Neural cell (in vitro differentiated cells): Measurements from ENCODE around the gene XPR1.

ENCODE experiments used
- EP300 ChIP-seq: fragments of 450-650 bp; conservative IDR thresholded peaks from 2 replicates; pipeline ENCODE4 v1.6.1; 2014; ENCODE audit warnings: antibody characterized with exemption, mild to moderate bottlenecking, moderate library complexity; ENCODE audit not compliant: poor library complexity, severe bottlenecking
- POLR2AphosphoS5 ChIP-seq: IDR thresholded peaks from 2 replicates; pipeline ENCODE4 v1.6.1; 2012
- TAF1 ChIP-seq: IDR thresholded peaks from 2 replicates; pipeline ENCODE4 v1.6.1; 2012; ENCODE audit warnings: low read depth
- TF ChIP-seq, protein P1 (sequence below): fragments of 450-650 bp; IDR thresholded peaks from 2 replicates; pipeline ENCODE4 v1.5.1; 2014; ENCODE audit warnings: antibody characterized with exemption, mild to moderate bottlenecking, moderate library complexity; ENCODE audit not compliant: poor library complexity, severe bottlenecking

DNA sequence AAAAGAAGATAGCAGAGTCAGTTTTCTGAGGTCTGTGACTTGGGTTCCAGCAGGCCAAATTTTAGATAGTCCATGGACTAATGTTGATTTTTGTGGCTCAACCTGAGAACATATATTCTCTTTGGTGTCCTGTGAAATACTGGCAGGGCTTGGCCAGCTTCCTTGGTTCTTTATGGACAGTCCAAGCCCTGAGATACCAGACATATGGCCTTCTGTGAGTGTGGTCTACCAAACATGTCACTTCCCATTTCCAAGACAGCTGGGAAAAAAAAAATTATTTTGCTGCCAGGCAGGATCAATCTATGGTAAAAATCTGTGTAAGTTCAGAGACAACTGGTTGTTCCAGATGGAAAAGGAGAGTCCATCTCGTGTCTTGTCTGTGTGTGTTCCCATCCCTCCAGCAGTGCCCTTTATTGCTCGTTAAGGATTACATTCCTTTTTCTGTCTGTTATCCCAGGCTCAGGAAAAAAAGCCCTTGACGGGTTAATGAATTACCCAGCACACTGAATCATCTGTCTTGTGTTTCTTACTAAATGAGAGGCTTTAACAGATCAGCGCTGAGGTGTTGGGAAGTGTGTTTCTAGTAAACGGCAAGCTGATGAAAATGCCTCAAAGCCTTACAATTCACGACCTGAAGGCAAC lies 33.4 kb upstream of the XPR1 start:
- TF ChIP-seq, protein P1, sequence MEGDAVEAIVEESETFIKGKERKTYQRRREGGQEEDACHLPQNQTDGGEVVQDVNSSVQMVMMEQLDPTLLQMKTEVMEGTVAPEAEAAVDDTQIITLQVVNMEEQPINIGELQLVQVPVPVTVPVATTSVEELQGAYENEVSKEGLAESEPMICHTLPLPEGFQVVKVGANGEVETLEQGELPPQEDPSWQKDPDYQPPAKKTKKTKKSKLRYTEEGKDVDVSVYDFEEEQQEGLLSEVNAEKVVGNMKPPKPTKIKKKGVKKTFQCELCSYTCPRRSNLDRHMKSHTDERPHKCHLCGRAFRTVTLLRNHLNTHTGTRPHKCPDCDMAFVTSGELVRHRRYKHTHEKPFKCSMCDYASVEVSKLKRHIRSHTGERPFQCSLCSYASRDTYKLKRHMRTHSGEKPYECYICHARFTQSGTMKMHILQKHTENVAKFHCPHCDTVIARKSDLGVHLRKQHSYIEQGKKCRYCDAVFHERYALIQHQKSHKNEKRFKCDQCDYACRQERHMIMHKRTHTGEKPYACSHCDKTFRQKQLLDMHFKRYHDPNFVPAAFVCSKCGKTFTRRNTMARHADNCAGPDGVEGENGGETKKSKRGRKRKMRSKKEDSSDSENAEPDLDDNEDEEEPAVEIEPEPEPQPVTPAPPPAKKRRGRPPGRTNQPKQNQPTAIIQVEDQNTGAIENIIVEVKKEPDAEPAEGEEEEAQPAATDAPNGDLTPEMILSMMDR, result no peak
- no peak for TF ChIP-seq POLR2AphosphoS5
- no peak for TF ChIP-seq TAF1
- no peak for TF ChIP-seq EP300
